Femur (tissue), 1 donor: Measurements from ENCODE around the gene NR2C2AP.
"Not testable (repeated sequence)": the region's sequence is repeated elsewhere in the genome, so short reads cannot be mapped to it uniquely, and the experiment has no call there.

Source experiments
- DNase-seq: peaks from one replicate; pipeline ENCODE4 v3.0.0-alpha.2; 2017

NR2C2AP gene, protein sequence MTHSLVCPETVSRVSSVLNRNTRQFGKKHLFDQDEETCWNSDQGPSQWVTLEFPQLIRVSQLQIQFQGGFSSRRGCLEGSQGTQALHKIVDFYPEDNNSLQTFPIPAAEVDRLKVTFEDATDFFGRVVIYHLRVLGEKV

DNA sequence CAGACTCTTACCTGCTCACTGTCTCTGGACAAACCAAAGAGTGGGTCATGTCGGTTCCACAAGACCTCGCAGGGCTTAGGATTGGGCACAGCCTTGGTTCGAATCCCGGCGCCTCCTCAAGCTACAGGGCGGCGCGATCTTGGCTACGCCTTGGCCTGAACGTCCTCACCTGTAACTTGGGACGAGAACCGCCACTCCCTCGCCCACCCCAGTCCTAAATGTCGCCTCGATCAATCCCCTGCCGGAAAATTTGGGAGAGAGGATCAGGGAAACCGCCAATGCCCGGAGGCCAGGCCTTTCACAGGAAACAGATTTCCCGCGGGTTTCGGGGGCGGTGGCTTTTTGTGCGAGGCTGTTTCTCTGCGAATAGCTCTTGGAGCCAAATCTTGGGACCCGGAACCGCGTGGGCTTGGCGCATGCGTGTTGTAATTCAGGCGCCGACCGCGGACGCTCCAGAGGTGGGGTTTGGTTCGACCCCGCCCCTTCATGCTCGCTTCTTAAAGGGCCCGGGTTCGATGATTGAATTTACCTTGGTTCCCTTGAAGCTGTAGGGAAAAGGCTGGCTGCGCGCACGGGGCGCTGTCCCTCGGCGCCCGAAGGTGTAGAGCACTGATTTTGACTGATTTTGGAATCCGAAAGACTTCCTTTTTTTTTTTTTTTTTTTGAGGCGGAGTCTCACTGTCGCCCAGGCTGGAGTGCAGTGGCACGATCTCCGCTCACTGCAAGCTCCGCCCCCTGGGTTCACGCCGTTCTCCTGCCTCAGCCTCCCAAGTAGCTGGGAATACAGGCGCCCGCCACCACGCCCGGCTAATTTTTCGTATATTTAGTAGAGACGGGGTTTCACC lies at the start of gene NR2C2AP:
TSS of gene NR2C2AP (minus strand) at position 403 of the 845 bp plus-strand sequence. CDS start at position 49, 354 bp downstream.
- peak; percentile 93 for DNase-seq

DNA sequence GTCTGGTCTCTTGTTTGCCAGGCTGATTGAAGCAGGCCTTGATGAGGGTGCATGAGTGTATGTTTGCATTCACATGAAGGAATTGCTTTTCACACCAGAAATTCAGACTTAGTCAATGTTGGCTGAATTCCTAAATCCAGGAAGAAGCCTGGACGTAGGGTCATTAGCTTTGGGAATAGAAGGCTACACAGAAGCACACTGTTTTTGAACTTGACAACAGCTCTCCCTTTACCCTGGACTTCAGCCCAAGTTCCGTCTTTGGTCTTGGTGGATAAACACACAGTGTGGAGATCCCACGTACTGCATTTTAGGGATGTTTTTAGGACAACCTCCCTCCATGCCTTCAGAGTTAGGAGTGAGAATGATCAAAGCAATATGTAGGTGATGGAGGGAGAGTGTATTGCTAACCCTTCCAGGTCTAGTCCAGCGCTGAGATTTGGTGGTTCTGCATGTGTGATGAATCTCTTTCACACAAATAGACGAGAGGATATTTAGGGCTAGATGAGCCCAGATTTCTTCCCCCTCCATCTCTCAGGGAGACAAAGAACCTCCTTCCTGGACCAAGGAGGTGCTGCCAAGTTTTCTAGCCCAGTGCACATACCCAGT lies 47.1 kb upstream of the NR2C2AP start:
- no peak for DNase-seq

DNA sequence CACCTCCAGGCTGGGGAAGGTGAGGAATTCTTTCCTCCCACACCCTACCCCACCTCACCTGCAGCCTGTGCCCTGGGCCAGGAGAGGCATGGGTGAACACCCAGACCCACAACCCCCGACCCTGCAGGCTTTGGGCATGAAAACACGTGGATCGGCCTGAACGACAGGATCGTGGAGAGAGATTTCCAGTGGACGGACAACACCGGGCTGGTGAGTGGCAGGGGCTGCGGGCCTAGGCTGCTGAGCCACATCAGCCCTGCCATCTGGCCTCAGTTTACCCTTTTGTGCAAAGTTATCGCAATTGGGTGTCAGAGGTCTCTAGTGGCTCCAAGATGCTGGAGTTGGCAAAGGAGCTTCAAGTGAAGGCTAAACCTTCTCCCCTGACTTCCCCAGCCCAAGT lies 37.3 kb upstream of the NR2C2AP start:
- no peak for DNase-seq

DNA sequence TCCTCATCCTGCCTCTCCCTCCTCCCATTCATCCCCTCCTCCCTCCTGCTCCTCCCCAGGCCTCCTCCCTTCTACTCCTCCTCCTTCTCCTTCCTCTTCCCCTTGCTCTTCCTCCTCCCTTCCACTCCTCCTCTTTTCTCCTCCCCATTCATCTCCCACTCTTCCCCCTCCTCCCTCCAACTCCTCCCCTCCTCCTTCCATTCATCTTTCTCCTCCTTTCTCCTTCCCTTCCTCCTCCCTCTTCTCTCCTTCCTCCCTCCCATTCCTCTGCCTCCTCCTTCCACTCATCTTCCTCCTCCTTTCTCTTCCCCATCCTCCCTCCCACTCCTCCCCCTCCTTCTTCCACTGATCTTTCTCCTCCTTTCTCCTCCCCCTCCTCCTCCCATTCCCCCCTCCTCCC lies 36.5 kb upstream of the NR2C2AP start:
- DNase-seq, result no peak

DNA sequence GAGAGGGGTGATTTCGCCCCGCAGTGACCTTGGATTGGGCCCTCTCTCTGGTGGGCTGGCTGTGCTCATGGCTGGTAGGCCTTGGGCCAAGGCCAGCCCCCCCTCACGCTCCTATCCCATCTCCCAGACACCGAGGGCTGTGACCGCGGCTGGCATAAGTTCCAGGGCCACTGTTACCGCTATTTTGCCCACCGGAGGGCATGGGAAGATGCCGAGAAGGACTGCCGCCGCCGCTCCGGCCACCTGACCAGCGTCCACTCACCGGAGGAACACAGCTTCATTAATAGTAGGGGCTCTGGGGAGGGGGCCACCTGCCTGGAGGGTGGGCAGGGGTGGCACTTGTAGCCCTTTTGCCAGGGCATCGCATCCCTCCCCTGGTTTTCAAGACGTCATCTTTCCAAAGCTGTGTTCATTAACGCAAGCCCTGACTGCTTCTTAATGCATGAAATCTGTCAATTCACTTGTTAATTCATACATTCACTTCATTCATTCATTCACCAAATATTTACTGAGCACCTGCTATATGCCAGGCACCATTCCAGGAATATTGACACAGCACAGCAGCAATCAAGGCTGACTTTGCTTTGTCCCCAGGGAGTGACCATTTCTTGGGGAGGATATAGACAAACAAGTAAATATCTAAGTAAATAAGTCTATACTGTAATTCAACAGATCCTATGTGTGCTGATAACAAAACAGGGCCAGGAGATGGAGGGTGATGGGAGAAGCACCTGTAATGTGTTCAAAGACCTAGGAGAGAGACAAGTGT lies 35.1 kb upstream of the NR2C2AP start:
- DNase-seq, result no peak

DNA sequence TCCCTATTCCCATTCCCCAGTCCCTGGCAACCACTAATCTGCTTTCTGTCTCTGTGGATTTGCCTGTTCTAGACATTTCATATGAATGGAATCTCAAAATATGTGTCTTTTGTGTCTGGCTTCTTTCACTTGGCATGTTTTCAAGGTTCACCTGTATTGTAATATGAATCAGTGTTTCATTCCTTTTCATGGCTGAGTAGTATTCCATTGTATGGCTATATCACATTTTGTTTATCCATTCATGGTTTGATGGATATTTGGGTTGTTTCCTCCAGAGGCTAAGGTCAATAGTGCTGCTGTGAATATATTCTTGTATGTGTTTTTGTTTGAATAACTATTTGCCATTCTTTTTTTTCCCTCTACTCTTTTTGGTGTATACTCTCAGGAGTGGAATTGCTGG lies 33.0 kb upstream of the NR2C2AP start:
- DNase-seq, result no peak

DNA sequence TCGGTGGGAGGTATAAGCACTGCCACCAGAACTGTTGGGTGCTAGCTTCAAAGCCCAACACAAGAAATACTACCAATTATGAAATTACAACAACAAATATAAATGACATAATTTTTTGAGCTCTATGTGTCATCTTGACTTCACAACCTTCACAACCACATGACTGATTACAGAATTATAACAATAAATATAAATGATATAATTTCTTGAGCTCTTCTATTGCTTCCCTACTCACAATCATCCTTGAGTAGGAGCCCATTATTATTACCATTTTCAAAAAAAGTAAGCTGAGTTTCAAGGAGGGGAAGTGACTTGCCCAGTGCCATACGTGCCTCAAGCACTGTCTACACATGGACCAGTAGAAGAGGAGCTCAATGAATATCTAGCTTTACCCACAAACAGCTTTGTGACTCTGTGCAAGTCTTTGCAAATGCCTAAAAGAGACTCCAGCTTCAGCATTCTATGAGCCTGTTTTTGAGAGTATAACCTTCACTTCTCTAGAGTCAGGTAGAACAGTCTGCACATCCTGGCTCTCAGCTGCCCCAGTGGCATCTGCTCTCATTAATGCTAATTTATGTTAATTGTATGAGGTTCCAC lies 31.1 kb upstream of the NR2C2AP start:
- no peak for DNase-seq

DNA sequence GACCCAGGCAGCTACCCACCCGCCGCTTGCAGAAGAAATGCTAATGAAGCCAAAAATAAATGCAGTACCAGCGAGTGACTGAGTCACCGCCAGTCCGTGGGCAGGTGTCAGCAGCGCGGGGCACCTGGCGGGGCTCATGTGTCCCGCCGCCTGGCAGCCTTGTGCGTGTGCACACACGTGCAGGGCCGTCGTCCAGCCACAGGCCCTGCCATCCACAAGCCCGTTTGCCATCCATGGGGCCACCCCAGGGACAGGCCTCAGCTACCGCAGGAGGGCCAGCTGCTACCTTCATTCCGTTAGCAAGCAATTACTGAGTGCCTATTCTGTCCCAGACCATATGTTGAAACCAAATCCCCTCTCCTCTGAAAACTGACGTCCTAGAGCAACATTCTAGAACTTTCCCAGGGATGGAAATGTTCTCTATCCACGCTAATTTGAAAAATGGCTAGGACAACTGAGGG lies 29.1 kb upstream of the NR2C2AP start:
- DNase-seq, result peak; percentile 39

DNA sequence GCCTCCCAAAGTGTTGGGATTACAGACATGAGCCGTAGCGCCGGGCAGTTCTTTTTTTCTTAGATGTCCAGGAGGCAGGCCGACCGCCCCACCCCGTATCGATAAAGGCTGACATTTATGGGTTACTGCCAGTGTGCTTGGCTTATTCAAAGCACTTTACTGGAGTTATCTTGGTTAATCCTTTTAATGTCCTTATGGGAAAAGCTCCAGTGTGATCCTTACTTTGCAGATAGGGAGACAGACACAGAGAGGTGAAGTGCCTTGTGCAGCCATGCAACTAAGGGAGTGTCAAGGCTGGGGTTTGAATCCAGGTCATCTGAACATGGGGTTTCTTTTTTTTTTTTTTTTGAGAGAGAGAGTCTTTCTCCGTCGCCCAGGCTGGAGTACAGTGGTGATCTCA lies 27.8 kb upstream of the NR2C2AP start:
- no peak for DNase-seq

DNA sequence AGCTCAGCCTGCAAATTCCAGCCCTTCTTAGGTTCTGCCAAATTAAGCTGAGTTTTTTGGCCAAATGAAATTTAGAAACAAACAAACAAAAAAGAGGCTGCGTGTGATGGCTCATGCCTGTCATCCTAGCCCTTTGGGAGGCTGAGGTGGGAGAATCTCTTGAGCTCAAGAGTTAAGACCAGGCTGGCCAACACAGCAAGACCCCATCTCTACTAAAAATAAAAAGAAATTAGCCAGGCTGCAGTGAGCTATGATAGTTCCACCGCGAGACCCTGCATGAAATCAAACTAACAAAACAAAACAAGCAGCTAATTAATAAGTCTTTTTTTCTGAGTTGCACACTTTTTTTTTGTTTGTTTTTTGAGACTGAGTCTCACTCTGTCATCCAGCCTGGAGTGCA lies 26.5 kb upstream of the NR2C2AP start:
- no peak for DNase-seq

DNA sequence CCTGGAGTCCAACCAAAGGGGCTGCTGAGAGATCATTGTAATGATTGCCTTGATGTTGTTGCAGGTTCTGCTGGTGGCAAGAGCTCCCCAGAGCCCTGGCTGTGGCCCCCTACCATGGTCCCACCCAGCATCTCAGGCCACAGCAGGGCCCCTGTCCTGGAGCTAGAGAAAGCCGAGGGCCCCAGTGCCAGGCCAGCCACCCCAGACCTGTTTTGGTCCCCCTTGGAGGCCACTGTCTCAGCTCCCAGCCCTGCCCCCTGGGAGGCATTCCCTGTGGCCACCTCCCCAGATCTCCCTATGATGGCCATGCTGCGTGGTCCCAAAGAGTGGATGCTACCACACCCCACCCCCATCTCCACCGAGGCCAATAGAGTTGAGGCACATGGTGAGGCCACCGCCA lies 24.0 kb upstream of the NR2C2AP start:
- DNase-seq, result no peak

DNA sequence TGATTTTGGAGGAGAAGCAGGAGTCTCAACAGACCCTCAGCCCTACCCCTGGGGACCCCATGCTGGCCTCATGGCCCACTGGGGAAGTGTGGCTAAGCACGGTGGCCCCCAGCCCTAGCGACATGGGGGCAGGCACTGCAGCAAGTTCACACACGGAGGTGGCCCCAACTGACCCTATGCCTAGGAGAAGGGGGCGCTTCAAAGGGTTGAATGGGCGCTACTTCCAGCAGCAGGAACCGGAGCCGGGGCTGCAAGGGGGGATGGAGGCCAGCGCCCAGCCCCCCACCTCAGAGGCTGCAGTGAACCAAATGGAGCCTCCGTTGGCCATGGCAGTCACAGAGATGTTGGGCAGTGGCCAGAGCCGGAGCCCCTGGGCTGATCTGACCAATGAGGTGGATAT lies 23.4 kb upstream of the NR2C2AP start:
- no peak for DNase-seq

DNA sequence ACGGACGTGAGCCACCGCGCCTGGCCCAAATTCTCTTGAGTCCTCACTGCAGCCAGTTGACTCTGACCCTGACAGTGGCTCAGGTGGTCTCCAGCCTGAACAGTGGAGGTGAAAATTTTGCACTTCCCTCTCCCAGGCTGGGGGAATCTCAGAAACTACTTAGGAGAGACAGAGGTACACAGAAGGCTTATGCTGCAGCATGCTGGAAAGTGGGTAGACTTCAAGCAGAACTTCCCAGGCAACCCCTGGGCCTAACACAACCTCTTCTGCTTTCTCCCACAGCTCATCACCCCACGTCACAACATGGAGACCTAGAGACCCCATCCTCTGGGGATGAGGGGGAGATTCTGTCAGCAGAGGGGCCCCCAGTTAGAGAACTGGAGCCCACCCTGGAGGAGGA lies 23.0 kb upstream of the NR2C2AP start:
- no peak for DNase-seq

DNA sequence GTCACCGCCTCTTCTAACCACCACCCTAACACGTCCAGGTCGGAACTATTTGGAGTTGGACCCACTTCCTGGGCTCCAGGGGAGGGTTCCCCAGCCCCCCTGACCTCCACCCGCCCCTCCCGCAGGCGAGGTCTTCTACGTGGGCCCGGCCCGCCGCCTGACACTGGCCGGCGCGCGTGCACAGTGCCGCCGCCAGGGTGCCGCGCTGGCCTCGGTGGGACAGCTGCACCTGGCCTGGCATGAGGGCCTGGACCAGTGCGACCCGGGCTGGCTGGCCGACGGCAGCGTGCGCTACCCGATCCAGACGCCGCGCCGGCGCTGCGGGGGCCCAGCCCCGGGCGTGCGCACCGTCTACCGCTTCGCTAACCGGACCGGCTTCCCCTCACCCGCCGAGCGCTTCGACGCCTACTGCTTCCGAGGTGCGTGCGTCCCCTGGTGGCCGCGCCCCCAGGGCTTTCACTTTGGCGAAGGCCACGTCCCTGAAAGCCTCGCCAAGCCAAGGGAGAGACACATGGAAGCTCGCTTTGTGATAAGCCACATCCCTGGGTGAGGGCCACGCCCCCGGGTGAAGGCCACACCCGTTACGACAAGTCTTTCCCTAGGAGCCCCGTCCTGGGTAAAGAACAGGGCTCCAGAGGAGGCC lies 21.8 kb upstream of the NR2C2AP start:
- DNase-seq, result peak; percentile 60

DNA sequence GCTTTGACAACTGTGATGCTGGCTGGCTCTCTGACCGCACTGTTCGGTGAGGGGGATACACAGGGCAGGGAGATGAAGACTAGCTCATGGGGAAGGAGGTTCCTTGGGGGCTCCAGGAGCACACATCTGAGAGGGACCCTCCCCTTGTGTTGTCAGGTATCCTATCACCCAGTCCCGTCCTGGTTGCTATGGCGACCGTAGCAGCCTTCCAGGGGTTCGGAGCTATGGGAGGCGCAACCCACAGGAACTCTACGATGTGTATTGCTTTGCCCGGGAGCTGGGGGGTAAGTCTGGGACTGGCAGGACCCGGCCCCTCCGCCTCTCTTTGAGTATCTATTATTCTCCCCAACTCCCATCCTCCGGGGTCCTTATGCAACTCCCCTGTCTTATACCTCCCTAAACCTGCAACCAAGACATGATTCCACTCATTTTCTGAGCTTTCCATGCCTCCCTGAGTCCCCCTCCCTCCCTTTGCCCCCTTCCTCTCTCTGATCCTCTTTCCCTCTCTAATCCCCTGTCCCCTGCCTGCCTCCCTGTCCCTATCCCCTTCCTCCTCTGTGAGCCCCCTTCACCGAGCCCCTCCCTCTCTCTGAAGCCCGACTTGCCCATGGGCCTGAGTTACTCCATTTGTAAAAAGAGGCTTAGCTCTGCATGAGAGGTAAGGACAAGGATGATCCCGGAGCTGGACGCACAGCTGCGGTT lies 21.1 kb upstream of the NR2C2AP start:
- no peak for DNase-seq

DNA sequence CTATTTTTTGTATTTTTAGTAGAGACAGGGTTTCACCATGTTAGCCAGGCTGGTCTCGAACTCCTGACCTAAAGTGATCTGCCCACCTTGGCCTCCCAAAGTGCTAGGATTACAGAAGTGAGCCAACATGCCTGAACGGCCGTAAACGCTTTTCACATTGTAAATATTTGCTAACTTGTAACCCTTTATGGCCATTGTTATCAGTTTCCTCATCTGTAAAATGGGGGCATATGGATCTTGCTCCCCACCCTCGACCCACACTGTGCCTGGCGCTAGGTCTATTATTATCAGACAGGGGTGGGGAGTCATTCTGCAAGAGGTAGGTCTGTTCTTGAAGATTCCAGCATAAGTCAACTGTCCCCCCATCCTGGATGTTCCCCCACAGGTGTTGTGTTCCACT lies 20.4 kb upstream of the NR2C2AP start:
- DNase-seq, result no peak

DNA sequence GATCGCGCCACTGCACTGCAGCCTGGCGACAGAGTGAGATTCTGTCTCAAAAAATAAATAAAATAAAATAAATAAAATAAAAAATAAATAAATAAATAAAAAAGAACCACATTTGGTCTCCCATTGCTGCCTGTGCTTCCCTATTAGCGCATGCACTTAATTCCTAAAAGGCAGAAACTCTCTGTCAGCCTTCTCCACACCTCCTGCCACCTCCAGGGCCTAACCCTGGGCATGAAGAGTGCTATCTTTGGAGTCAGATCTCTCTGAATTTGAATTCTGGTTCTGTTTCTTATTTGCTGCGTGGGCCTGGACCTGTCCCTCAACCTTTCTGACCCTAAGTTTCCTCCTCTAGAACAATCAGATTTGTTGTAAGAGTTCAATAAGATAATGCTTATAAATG lies 19.8 kb upstream of the NR2C2AP start:
- no peak for DNase-seq

DNA sequence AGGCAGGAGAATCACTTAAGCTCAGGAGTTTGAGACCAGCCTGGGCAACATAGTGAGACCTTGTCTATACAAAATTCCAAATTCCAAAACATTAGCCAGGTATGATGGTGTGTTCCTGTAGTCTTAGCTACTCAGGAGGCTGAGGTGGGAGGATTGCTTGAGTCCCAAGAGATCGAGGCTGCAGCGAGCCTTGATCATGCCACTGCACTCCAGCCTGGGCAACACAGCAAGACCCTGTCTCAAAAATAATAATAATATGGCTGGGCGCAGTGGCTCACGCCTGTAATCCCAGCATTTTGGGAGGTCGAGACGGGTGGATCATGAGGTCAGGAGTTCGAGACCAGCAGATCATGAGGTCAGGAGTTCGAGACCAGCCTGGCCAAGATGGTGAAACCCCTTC lies 17.8 kb upstream of the NR2C2AP start:
- DNase-seq, result not testable (repeated sequence)

DNA sequence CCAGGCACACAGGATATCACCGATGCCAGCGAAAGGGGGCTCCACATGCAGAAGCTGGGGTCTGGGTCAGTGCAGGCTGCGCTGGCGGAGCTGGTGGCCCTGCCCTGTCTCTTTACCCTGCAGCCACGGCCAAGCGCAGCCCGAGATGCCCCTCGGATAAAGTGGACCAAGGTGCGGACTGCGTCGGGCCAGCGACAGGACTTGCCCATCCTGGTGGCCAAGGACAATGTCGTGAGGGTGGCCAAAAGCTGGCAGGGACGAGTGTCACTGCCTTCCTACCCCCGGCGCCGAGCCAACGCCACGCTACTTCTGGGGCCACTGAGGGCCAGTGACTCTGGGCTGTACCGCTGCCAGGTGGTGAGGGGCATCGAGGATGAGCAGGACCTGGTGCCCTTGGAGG lies 15.7 kb upstream of the NR2C2AP start:
- no peak for DNase-seq

DNA sequence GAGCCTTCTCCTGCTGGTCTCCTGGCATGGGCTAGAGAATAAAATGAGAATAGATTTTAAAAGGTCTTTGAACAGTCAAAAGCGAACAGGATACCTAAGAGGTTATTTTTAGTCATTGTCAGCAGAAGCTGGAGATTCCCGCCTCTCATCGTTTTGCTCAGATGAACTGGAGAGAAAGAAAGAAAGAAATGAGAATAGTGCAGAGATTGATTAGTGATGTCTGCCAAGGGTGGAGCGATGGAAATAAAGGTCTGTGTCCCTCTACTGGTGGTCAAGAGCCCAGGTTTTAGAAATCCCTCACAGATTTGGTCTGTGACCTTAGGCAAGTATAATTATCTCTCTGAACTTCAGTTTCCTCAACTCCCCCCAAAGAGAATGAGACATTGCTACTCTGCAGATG lies 13.9 kb upstream of the NR2C2AP start:
- DNase-seq, result no peak

DNA sequence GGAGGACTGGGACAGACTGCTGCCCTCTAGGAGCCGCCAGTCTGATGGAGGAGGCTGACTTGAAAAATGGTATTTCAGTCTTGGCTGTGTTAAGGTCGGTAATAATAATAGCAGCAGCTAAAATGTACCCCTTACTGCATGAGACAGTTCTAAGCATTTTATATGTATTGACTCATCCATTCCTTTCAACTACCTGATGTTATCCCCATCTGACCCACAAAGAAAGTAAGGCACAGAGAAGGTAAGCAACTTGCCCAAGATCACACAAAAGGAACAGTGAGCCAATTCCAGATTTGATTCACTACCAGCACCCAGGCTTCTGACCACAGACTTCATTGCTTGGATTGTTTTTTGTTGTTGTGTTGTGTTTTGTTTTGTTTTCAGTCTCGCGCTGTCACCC lies 12.6 kb upstream of the NR2C2AP start:
- DNase-seq, result no peak

DNA sequence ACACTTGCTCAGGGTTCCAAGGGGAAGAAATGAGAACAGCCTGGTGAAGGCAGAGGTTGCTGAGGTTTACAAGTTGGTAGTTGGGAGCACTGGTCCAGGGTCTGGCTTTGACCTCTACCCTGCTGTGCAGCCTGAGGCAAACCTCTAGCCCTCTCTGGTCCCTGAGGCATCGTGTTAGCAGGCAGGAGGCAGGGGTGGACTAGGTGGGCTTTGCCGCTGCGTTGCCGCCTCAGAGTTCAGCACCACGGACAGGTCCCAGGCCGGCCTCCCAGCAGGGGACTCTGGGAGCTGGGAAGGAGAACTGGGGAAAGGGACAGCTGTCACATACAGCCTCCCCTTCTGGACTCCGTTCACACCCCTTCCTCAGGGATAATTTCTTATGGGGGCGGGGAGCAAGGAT lies 11.7 kb upstream of the NR2C2AP start:
- DNase-seq, result peak; percentile 82
